Eye (tissue), 1 donor: ENCODE measurements around the gene SEL1L3.
"Not testable (repeated sequence)": the region's sequence is repeated elsewhere in the genome, so short reads cannot be mapped to it uniquely, and the experiment has no call there.

ENCODE experiments used
- DNase-seq: peaks from one replicate; pipeline ENCODE4 v3.0.0-alpha.2; 2015

SEL1L3 gene

DNA sequence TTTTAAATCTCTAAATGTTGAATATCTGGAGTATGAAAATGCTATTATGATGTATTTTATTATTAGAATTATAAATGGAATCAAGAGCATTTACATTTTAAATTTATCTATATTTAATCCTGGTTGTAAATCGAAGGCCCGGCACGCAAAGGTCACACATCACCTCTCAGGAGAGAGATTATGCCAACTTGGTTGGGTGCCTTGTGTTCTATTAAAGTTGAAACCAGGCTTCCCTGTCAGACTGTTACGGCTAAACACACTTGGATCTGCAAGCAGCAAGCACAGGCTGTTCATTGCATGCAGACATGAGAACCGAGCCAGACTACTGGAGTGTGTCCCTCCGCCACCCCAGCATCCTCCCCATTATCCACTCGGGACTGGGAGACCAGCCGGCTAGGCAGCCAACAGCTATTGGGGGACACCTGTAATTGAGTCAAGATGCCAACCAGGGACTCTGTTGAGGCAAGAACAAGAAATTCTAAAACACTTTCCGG lies 16.4 kb upstream of the SEL1L3 start:
- no peak for DNase-seq

DNA sequence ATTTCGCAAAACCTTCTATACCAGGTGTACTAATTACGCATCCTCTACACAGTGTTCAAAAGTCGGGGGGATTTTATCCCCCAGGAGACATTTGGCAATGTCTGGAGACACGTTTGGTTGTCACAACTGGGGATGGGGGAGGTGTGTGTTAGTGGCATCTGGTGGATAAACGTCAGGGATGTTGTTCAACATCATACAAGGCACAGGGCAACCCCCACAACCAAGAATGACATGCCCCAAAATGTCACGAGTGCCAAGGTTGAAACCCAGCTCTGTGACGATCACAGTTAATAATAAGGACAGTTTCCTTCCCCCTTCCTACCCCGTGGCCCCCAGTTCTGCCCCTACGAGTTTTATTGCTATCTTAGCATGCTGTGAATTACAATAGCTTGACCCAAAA lies 15.9 kb upstream of the SEL1L3 start:
- DNase-seq = no peak

DNA sequence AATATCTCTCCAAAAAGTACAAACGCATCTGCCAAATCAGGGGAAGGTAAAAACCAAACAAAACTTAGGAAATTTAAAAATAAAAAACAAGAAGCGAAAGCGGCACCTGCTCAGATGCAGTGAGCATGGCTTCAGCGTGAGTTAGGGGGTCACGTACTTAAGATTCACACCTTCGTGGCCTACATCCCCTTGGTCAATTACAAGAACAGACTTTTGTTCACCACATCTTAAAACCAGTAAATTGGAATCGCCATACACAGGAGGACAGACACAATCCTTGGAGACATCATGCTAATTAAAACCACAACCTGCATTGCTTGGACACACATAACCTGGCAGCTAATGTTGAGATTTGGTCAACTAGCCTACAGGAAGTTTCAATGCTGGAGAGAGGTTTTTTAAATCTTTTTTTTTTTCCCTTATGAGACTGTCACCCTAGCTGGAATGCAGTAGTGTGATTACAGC lies 12.5 kb upstream of the SEL1L3 start:
- DNase-seq = no peak

DNA sequence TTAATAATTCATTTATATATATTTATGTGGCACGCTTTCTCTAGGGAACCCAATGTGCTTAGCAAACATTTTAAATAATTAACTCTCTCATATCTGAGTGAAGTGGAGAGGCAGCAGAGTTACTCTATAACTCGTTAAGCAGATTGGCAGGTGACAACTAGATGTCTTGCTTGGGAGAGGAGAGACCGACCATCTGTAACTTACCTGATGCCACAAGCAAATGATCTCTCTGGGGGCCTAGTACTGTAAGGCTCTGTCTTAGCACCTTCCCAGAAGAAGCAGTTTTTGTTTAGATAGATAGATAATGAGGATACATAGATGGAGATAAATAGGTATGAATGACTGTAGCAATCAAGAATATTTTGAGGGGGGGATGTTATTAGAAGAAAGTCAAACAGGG lies 11.9 kb upstream of the SEL1L3 start:
- DNase-seq = no peak

DNA sequence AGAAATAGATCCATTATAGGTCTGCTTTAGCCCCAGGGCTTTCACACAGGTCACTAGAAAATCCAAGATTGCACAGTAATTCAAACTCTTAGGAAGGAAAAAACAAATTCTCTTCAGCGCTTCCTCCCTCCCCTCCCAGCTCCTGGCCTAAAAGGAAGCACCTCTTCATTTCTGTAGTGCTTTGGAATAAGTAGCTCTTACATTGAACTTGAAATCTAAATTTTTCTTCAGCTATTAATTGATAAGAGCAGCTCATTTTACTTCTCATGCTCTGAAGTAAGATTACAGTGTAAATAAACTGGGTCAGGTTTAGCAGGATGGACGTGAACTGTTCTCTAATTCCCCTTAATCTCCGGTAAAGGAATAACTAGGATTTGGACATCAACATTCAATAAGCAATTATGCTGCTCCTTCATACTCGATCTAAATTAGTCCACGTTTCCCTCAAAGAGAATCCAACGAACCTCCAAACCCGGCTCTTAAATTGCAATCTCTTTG lies 10.9 kb upstream of the SEL1L3 start:
- no peak for DNase-seq

DNA sequence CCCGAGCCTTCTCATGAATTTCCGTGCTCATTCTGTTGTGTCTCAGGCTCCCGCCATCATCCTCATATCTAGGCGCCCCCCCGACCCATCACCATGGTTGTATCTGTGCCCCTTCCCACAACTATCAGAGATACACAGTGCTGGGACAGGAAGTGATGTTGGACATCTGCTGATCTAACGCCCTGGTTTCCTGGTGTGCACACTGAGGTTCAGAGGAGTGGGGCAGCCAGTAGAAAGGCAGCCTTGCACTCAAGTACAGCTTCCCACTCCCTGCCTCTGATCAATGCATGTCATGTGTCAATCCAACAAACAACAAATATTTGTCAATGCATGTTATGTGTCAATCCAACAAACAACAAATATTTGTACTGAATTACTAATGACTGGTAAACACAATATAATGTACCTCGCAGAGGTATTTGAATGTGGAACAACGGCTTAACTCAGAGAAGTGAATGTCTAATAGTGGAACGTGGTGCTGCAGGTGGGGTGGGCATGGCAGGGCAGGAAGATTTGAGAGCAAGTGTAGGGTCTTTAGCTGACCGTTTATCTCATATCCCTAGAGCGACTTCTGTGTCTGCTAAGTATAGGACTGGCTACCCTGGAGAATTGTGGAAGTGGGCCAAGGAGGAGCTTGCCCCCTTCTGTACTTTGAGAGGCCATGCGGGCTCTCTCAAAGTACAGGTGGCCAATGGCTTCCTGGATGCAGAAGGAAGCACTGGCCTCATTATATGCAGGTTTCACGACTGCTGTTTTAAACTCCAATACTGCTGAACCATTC lies 10.3 kb upstream of the SEL1L3 start:
- DNase-seq = no peak

DNA sequence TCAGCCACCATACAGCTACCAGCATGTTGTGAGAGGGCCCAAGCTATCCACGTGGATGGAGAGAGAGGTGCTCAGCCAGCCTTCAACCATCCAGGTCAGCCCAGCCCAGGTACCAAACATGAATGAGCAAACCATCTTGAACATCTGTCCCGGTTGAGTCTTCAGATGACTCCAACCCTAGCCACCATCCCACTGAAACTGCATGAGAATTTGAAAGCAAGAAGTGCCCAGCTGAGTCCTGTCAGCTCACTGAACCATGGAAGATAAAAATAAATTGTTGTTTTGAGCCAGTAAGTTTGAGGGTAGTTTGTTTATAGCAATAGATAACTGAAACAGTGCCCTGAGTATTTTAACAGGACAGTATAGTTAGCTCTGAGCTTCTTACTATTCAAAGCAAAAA lies 7.3 kb upstream of the SEL1L3 start:
- DNase-seq = no peak

DNA sequence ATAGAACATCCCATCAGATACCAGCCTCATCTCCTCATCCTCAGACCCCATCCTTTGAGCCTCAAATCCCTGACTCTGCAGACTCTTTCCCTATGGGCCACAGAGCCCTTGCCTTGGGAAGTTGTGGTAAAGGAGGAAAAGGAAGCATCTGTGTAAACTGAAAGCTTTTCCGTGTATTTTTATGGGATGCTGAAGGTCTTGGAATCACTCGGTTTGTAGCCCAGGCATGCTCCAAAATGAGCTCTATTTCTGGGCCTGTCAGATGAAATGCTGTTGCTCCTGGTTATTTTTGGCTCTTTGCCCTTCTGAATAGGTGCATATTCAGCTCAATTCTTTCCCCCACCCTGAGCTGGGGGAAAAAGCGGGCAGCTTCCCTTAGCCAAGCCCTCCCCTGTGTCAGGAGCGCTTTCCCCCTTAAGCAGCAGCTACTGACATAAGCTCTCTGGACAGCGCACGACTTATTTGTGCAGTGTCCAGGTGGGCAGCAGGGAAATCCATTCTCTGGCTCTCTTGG lies 5.0 kb upstream of the SEL1L3 start:
- no peak for DNase-seq

DNA sequence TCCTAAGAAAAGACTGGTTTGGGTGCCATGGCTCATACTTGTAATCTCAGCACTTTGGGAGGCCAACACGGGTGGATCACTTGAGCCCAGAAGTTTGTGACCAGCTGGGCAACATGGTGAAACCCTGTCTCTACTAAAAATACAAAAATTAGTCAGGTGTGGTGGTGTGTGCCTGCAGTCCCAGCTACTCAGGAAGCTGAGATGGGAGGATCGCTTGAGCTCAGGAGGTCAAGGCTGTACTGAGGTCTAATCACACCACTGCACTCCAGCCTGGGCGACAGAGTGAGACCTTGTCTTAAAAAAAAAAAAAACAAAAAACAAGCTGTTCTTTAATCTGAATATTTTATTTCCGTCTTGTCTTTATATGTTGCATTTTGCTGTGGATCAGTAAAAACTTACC lies 3.6 kb upstream of the SEL1L3 start:
- not testable (repeated sequence) for DNase-seq

DNA sequence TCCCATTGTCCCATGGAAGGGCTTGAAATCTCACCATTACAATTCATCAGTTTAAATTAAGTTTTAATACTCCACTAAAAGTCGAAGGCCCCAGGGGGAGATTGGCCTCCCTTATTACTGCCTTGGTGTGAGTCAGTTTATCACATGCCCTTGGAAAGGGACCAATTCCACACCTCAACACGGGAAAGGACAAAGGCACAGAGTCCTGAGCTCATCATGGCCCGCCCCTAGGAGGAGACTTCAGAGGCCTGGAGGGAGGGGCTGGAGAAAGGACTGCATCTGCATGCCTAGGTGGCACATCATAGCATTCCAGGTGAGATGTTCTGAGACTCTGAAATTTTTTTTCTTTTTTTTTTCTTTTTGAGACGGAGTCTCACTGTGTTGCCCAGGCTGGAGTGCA lies 2.8 kb upstream of the SEL1L3 start:
- no peak for DNase-seq

DNA sequence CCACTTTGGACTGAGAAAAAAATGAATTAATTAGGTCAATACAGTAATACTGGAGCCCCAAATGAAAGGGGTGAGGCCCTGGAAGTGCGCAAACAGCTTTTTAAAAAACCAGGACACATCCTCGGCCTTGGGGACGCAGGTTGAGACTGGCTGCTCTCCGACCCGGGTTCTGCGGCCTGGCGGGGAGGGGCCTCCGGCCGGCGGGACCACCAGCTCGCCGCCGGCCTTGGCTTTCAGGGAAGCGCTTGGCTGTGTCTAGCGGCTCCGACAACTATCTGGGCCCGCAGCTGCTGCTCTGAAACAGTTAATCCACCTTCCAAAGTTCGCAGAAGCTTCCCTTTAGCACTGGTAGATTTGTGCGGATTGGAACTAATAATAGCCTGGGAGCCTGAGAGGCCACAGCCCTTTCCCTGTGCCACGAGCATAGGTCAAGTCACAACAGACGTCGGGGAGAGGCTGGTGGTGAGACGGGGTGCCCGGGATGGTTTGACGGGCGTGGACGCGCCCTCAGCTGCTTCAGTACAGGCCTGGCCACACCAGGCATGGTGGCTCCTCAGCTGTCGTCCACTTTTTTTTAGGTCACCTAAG lies 1.1 kb upstream of the SEL1L3 start:
- DNase-seq = peak; percentile 62

DNA sequence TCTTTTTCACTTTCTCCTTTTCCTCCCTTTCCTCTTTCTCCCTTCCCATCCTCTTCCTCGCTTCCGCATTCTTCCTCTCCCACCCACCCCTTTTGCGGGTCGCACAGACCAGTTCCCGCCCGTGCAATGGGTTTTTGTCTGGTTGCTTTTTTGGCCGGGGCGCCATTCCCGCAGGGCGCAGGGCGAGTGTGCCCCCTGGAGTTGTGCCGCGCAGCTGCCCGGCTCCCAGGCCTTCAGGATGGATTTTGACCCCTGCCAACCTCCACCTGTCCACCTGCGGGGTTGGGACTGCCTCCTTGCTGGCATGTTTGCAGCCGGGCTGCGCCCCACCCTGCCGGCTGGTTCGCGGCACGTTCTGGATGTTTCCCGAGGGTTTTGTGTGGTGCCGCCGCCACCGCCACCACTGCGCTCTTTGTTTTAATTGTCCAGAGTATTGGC lies 578 bp upstream of the SEL1L3 start:
- DNase-seq = peak; percentile 76

DNA sequence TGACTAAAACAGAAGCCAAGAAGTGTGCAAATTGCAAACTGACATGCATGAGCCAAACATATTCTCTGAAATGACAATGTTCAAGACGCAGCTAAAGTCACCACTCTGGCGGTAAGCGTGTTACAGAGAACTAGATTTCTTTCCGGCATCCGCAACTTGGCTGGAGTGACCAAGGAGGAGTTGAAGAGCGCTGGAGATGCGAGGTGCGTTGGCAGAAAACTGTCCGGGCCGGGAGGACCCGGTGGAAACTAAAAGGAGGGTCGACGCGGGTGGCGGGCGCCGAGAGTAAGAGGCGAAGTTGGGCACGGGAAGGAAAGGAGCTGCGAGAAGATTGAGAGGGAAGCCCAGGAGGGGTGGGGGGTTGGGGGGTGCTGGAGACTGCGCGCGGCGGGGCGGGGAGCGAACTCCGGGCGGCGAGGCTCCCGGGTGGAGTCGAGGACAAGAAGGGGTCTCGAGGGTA lies 807 bp downstream of the SEL1L3 start:
- peak; percentile 63 for DNase-seq

DNA sequence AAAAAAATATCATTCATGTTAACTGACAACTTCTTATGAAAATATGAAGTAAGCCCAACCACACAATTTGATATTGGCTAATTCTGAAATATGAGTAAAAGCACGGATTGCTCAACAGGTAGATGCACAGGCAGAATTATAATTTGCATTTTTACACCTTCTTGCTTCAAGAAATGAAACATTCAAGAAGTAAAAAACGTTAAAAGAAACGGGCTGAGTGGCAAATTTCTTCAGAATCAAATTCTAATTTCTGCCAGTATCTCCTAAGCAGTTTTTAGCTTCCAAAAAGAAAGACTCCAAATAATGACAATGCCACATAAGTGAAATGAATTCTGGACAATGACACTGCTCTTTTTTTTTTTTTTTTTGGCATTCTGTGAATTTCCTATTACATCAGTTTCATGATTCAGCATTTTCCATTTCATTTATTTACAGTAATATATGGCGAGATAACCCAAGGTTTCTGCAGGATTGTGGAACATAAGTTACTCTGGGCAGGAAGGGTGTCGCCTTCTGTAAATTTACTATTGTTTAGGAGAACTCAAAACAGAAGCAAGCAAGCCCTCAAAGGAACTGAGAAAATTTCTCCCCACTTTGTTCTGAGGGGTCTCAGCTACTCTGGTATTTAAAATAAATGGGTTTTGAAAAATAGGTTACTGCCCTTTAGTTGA lies 1.4 kb downstream of the SEL1L3 start:
- no peak for DNase-seq

DNA sequence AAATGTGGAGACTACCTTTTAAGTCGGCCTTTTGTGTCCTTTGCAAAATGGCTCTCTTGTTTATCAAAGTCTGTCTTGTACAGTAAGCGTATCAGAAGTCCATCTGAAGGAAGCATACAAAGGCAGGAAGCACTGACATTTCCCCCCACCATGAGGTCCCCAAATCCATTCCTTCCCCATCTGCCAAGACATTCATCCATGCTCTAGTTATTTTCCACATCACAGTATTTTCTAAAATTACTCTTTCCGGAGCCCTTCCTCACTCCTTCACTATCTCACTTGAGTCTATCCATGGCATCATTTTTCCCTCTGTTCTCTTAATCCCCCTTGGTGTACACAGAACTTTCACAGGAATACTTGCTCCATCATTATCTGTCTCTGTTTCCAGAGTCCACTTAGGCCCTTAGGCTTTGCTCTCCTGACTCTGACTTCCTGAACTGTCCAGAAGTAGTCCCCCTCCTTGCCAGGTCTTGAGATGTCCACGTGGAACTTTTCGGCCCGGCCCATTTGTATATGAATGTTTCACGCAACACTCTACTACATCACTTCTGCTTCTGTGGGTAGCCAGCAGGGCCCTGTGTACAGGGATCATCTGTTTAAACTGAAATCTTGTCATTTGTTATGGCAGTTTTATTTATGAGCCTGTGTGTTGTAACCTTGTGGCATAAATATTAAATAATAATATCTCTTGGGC lies 2.1 kb downstream of the SEL1L3 start:
- DNase-seq = peak; percentile 15

DNA sequence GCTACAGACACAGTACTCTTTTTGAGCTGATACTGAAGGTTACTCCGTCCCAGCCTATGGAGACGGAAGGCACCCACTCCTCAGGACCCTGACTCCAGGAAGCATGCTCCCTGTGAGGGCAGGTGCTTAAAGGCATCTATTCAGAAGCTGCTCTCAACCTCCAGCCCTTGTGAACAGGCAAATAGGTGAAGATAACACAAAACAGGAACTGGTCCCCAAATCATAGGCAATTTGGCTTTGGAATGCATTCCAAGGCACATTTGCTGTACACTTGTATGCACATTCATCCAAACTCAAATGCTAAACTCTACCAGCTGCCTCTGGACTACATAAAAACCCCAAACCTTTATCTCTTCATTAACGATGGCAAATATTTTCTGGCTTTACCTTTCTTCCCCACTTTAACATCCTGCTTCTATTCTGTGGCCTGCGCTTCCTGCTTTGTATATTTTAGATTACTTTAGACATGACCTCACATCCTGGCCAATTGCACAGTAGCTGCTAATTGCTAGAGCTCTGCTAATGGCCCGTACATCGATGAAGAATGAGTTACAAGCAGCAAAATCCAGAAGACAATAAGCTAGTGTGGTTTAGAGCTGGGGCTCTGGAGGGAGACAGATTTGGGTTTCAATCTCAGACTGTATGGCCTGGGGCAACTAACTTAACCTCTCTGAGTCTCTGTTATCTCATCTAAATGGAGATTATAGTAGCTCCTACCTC lies 3.2 kb downstream of the SEL1L3 start:
- DNase-seq = peak; percentile 57

DNA sequence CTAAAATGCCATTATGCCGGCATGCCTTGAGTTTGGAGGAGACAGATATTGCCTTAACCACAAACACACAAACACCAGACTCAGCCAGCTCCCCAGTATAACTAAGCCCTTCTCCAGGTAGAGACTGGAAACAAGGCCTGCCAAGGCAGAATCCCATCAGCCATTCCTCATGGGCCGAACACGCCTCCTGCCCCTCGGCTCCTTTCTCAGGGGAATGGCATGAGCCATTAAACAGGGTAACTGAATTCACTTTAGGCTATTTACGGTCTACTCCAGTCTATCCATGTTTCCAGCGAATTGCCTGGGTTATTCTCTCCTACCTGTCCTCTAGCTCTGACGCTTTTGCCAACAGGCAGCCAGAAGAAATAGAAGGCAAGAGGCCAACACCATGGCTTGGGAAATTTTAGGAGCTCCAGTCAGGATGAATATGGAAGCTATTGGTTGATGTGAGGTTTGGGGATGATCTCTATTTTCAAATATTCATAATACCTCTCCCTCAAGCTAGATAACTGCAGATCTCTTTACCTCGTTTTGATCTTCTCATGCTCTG lies 4.9 kb downstream of the SEL1L3 start:
- DNase-seq = no peak

DNA sequence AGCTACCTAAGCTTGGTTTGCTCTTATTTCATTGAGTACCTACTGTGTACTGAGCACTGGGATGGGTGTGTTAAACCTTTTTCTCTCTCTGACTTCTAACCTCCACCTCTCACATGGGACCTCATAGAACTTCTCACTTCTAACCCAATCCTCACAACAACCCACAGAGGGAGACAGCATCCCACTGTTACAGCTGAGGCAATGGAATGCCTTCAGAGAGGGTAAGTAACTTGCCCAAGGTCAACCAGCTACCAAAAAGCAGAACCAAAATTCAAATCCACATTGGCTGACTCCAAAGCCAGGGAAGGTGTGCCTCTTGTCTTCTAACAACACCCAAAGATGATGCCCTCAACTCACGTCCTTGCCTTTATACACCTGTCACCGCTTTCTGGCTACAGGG lies 5.4 kb downstream of the SEL1L3 start:
- no peak for DNase-seq

DNA sequence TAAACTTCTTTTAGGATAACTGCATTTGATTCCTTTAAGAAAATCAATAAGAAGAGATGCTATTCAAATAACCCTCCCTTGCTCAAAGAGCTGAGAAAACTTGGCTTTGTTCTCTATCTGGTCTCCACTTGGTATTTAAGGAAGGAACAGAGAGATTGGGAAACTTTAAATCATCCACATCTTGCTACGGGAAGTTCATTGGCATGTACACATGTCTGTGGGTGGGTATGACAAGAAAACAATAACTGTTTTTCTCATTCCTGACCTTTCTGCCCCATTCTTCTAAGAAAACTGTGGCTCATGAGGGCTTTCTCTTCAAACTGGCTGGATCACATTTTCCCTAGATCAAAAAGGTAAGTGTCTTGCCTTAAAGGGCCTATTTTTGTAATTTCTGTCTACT lies 6.0 kb downstream of the SEL1L3 start:
- no peak for DNase-seq

DNA sequence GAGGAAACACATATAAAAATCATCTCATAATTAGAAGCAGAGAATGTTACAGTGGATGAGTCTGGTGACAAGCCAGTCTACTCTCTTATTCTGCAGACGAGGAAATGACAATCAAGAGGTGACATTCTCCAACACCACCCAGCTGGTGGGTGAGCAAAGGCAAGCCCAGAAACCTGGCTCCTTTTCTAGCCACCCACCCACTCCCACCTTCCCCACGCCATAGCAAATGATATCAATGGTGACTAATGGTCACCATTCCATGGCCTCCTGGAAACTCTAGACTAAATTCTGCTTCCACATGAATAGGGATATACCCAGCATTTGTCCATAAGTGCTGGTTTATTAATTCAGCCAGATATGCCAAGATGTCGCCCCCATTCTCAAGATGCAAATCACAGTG lies 10.7 kb downstream of the SEL1L3 start:
- no peak for DNase-seq

DNA sequence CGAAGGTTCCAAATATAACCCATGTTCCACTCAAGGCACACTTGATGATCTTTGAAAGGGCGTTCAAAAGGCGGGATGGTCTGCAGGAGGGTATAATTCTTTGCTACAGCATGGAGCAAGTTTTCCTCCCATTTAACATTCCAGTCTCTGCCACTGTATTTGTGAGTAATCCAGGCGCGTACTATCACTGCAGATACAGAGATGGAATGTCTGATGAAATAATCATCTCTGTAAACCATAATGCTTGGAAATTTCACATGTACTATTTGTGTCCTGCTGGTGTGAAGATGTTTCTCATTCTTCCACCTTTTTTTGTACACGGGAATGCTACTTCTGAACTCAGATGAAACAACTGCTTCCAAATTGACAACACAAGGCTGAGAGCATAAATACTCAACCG lies 15.5 kb downstream of the SEL1L3 start:
- no peak for DNase-seq
